ENCODE data around the gene GLT8D2.
"Not testable (repeated sequence)": the region's sequence is repeated elsewhere in the genome, so short reads cannot be mapped to it uniquely, and the experiment has no call there.

DNA sequence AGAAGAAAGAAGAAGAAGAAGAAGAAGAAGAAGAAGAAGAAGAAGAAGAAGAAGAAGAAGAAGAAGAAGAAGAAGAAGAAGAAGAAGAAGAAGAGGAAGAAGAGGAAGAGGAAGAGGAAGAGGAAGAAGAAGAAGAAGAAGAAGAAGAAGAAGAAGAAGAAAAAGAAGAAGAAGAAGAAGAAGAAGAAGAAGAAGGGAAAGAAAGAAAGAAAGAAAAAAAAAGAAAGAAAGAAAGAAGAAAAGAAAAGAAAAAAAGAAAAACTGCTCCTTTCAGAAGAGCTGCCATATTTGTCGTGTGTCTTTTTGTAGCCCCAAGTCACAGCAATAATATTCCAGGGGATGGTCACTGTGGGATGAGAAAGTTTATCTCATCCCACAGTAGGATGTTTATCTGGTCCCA lies 28.1 kb downstream of the GLT8D2 start:
- TF ChIP-seq, protein P1, sequence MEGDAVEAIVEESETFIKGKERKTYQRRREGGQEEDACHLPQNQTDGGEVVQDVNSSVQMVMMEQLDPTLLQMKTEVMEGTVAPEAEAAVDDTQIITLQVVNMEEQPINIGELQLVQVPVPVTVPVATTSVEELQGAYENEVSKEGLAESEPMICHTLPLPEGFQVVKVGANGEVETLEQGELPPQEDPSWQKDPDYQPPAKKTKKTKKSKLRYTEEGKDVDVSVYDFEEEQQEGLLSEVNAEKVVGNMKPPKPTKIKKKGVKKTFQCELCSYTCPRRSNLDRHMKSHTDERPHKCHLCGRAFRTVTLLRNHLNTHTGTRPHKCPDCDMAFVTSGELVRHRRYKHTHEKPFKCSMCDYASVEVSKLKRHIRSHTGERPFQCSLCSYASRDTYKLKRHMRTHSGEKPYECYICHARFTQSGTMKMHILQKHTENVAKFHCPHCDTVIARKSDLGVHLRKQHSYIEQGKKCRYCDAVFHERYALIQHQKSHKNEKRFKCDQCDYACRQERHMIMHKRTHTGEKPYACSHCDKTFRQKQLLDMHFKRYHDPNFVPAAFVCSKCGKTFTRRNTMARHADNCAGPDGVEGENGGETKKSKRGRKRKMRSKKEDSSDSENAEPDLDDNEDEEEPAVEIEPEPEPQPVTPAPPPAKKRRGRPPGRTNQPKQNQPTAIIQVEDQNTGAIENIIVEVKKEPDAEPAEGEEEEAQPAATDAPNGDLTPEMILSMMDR (IDR thresholded peaks at IDR 0.05; ENCODE audit: insufficient read depth, low read length): not testable (repeated sequence)
- TF ChIP-seq POLR2AphosphoS5 (IDR thresholded peaks at IDR 0.05; ENCODE audit: low read depth); GABPA (IDR thresholded peaks at IDR 0.05; ENCODE audit: low read depth); SPI1 (IDR thresholded peaks at IDR 0.05; ENCODE audit: borderline replicate concordance, low read depth): not testable (repeated sequence)
- TF ChIP-seq, protein P2, sequence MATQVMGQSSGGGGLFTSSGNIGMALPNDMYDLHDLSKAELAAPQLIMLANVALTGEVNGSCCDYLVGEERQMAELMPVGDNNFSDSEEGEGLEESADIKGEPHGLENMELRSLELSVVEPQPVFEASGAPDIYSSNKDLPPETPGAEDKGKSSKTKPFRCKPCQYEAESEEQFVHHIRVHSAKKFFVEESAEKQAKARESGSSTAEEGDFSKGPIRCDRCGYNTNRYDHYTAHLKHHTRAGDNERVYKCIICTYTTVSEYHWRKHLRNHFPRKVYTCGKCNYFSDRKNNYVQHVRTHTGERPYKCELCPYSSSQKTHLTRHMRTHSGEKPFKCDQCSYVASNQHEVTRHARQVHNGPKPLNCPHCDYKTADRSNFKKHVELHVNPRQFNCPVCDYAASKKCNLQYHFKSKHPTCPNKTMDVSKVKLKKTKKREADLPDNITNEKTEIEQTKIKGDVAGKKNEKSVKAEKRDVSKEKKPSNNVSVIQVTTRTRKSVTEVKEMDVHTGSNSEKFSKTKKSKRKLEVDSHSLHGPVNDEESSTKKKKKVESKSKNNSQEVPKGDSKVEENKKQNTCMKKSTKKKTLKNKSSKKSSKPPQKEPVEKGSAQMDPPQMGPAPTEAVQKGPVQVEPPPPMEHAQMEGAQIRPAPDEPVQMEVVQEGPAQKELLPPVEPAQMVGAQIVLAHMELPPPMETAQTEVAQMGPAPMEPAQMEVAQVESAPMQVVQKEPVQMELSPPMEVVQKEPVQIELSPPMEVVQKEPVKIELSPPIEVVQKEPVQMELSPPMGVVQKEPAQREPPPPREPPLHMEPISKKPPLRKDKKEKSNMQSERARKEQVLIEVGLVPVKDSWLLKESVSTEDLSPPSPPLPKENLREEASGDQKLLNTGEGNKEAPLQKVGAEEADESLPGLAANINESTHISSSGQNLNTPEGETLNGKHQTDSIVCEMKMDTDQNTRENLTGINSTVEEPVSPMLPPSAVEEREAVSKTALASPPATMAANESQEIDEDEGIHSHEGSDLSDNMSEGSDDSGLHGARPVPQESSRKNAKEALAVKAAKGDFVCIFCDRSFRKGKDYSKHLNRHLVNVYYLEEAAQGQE (IDR thresholded peaks at IDR 0.05; ENCODE audit: insufficient replicate concordance, low read depth): not testable (repeated sequence)
